Hepatocyte (in vitro differentiated cells): ENCODE measurements around the gene SNTG2. TPM values are rescaled to one million over a fixed set of nuclear protein-coding genes. Genes with fewer than 3 reads are reported as not detected.

Experiments used
- DNase-seq: peaks from one replicate; pipeline ENCODE4 v3.0.0-alpha.2; 2016; ENCODE audit warnings: low spot score
- H2AFZ ChIP-seq: fragments of 200-600 bp; sonication (generic); 2 replicates; pipeline ENCODE4 v1.6.0; 2016; ENCODE audit warnings: antibody characterized with exemption, mild to moderate bottlenecking
- H3K27ac ChIP-seq: fragments of 200-600 bp; sonication (generic); 2 replicates; pipeline ENCODE4 v1.5.1; 2016; ENCODE audit warnings: mild to moderate bottlenecking
- H3K27me3 ChIP-seq: fragments of 200-600 bp; sonication (generic); 2 replicates; pipeline ENCODE4 v1.6.1; 2016
- H3K36me3 ChIP-seq: fragments of 200-600 bp; sonication (generic); replicated peaks from 2 replicates; pipeline ENCODE4 v1.5.1; 2016; ENCODE audit warnings: low read depth; ENCODE audit not compliant: insufficient read depth
- H3K4me1 ChIP-seq: fragments of 200-600 bp; sonication (generic); 2 replicates; pipeline ENCODE4 v1.5.1; 2016; ENCODE audit warnings: mild to moderate bottlenecking, moderate library complexity; ENCODE audit not compliant: insufficient read depth
- H3K4me2 ChIP-seq: fragments of 200-600 bp; sonication (generic); 2 replicates; pipeline ENCODE4 v1.6.0; 2016
- H3K4me3 ChIP-seq: fragments of 200-600 bp; sonication (generic); 2 replicates; pipeline ENCODE4 v1.5.1; 2016; ENCODE audit warnings: mild to moderate bottlenecking
- H3K79me2 ChIP-seq: fragments of 200-600 bp; sonication (generic); 2 replicates; pipeline ENCODE4 v1.6.0; 2017; ENCODE audit warnings: mild to moderate bottlenecking
- H3K9me2 ChIP-seq: fragments of 200-600 bp; sonication (generic); replicated peaks from 2 replicates; pipeline ENCODE4 v1.6.0; 2017; ENCODE audit warnings: mild to moderate bottlenecking; ENCODE audit not compliant: insufficient read depth
- H3K9me3 ChIP-seq: fragments of 200-600 bp; sonication (generic); 2 replicates; pipeline ENCODE4 v1.5.1; 2016; ENCODE audit warnings: low read depth, mild to moderate bottlenecking
- H4K20me1 ChIP-seq: fragments of 200-600 bp; sonication (generic); 2 replicates; pipeline ENCODE4 v1.6.0; 2016; ENCODE audit warnings: mild to moderate bottlenecking; ENCODE audit not compliant: insufficient read depth, poor library complexity, severe bottlenecking
- CTCF ChIP-seq: fragments of 200-600 bp; sonication (generic); IDR thresholded peaks from 2 replicates; pipeline ENCODE4 v1.5.1; 2016; ENCODE audit warnings: antibody characterized with exemption, mild to moderate bottlenecking; ENCODE audit not compliant: poor library complexity
- EZH2 ChIP-seq: fragments of 200-600 bp; sonication (generic); IDR thresholded peaks from 2 replicates; pipeline ENCODE4 v1.6.1; 2016; ENCODE audit warnings: antibody characterized with exemption, mild to moderate bottlenecking, borderline replicate concordance
- EZH2phosphoT487 ChIP-seq: fragments of 200-600 bp; sonication (generic); IDR thresholded peaks from one replicate; pipeline ENCODE4 v1.6.1; 2018; ENCODE audit warnings: antibody characterized with exemption, mild to moderate bottlenecking, low read depth, moderate library complexity; ENCODE audit not compliant: unreplicated experiment, severe bottlenecking
- WGBS: methylation state at CpG from one replicate; pipeline ENCODE4 v1.1.6; 2016; ENCODE audit warnings: low lambda C conversion rate; ENCODE audit errors: missing lambda C conversion rate; 5-methylcytosine and 5-hydroxymethylcytosine counted together
- polyA plus RNA-seq: library from polyadenylated mRNA; unstranded; fragments of >200 nt; fragmentation: Nextera tagmentation; extraction: Ambion mirVana; gene quantifications from 2 replicates; pipeline ENCODE4 v1.2.1, GENCODE V29; 2016
- total RNA-seq: library from RNA; depleted of rRNA; stranded (reverse); fragments of >200 nt; gene quantifications from 2 replicates; pipeline ENCODE4 v1.2.3, GENCODE V29; 2014

SNTG2 gene
- total and polyA plus RNA-seq, 2 experiments from 2014 or later, result not detected

DNA sequence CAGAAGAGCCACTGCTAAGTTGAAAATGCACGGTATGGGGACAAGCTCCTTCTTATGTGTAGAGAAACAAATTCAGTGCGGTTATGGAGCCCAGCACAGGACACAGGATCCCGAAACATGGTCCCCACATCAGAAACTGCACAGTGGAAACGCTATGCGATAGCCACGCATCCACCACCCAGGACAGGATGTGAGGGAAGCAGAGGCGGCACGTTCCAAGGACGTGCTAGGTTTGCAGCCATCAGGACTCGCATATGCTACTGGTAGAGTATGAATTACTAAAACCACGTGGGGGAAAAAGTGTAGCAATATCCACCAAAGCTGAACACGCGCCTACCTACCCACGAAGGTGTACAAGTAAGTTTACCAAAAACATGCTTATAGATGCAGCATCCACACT lies 34.7 kb upstream of the SNTG2 start:
- no peak for DNase-seq
- TF ChIP-seq CTCF (no peak), EZH2 (no peak), EZH2phosphoT487 (no peak)
- Histone ChIP-seq H3K4me2 (no peak overlapping the region), H3K4me3 (no peak overlapping the region), H2AFZ (no peak overlapping the region), H3K4me1 (no peaks in the 10 kb centered on the region), H3K9me3 (no peaks in the 10 kb centered on the region), H4K20me1 (no peaks in the 10 kb centered on the region), H3K79me2 (no peaks in the 10 kb centered on the region), H3K27ac (no peak overlapping the region), H3K36me3 (no peaks in the 10 kb centered on the region), H3K9me2 (no peaks in the 10 kb centered on the region), H3K27me3 (no peaks in the 10 kb centered on the region)
- WGBS, result 93% methylated on average over 14 of the region's 14 CpGs

DNA sequence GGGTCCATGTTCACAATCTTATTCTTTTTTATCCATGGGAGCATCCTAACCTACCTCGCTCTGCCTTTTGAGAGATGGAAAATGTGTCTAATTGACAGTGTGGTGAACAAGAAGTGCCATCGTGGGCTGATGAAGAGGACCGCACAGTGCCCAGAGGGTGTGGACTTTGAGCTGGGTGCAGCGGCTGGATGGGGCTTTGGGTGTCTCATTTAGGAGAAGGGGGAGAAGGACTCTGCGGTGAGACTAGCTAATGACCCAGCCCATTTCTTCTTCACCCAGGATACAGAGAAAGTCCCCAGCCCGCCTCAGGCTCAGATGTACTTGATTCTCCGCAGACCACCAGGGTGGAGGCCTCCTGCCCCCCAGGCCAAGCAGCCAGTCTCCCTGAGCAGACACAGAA lies 33.7 kb upstream of the SNTG2 start:
- no peak overlapping the region for H3K27ac ChIP-seq
- no peak overlapping the region for H3K4me2 ChIP-seq
- no peaks in the 10 kb centered on the region for H3K9me2 ChIP-seq
- no peaks in the 10 kb centered on the region for H4K20me1 ChIP-seq
- 94% methylated on average over 7 of the region's 7 CpGs for WGBS
- H3K4me3 ChIP-seq, result no peak overlapping the region
- H3K27me3 ChIP-seq, result no peaks in the 10 kb centered on the region
- no peaks in the 10 kb centered on the region for H3K79me2 ChIP-seq
- no peak for TF ChIP-seq EZH2phosphoT487
- no peak for TF ChIP-seq CTCF
- TF ChIP-seq EZH2, result no peak
- no peak for DNase-seq
- H3K9me3 ChIP-seq, result no peaks in the 10 kb centered on the region
- H3K4me1 ChIP-seq, result no peaks in the 10 kb centered on the region
- H2AFZ ChIP-seq, result no peak overlapping the region
- no peaks in the 10 kb centered on the region for H3K36me3 ChIP-seq

DNA sequence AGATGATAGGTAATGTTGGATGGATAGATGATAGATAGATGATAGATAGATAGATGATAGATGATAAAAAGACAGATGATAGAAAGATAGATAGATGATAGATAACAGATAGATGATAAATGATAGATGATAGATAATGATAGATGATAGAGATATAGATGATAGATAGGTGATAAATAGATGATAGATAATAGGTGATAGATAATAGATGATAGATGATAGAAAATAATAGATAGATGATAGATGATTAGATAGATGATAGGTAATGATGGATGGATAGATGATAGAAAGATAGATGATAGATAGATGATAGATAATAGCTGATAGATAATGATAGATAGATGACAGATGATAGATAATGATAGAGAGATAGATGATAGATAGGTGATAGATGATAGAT lies 31.0 kb upstream of the SNTG2 start:
- H3K9me3 ChIP-seq, result no peaks in the 10 kb centered on the region
- TF ChIP-seq EZH2phosphoT487, result no peak
- TF ChIP-seq CTCF, result no peak
- no peak for TF ChIP-seq EZH2

DNA sequence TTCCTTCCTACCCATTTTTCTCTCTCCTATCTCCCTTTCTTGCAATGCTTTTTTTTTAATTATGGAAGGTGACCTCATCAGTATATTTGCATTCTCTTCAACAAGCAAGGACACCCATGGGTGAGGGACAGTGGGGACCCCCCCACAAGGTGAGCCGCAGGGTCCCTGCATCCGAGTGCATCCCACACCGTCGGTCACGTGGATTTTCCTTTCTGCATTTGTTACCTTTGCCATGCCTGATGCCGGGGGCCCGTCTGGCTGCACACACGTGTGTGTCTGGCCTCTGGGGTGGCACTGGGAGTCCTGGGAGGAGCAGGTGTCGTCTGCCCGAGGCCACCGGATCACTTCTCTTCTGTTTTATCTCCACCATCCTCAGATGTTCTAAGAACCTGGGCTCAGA lies 30.1 kb upstream of the SNTG2 start:
- H2AFZ ChIP-seq, result no peak overlapping the region
- no peaks in the 10 kb centered on the region for H3K9me3 ChIP-seq
- no peaks in the 10 kb centered on the region for H3K79me2 ChIP-seq
- H4K20me1 ChIP-seq, result no peaks in the 10 kb centered on the region
- TF ChIP-seq CTCF (no peak), EZH2 (no peak), EZH2phosphoT487 (no peak)
- H3K4me3 ChIP-seq, result no peak overlapping the region
- no peaks in the 10 kb centered on the region for H3K9me2 ChIP-seq
- H3K4me1 ChIP-seq, result peaks cover 4% of the 10 kb centered on the region
- no peaks in the 10 kb centered on the region for H3K36me3 ChIP-seq
- no peak overlapping the region for H3K4me2 ChIP-seq
- DNase-seq, result no peak
- H3K27ac ChIP-seq, result no peak overlapping the region
- 93% methylated on average over 11 of the region's 11 CpGs for WGBS
- no peaks in the 10 kb centered on the region for H3K27me3 ChIP-seq

More for the DNA sequence above, 31.0 kb upstream of the SNTG2 start:
- H3K4me2 ChIP-seq, result no peak overlapping the region
- H3K4me3 ChIP-seq, result no peak overlapping the region
- no peaks in the 10 kb centered on the region for H3K36me3 ChIP-seq
- H3K79me2 ChIP-seq, result no peaks in the 10 kb centered on the region
- H3K4me1 ChIP-seq, result peaks cover 4% of the 10 kb centered on the region
- no peaks in the 10 kb centered on the region for H3K9me2 ChIP-seq
- no peaks in the 10 kb centered on the region for H3K27me3 ChIP-seq
- H3K27ac ChIP-seq, result no peak overlapping the region
- H2AFZ ChIP-seq, result no peak overlapping the region
- no peak for DNase-seq
- H4K20me1 ChIP-seq, result no peaks in the 10 kb centered on the region
